B cell (primary cell): Measurements from ENCODE around the gene USP6NL. TPM values are rescaled to one million over a fixed set of nuclear protein-coding genes. Genes with fewer than 3 reads are reported as not detected.

ENCODE experiments used
- ATAC-seq: fragments of 200-7000 bp; cut with Tn5 transposase; one replicate; pipeline ENCODE4 v1.10.0; 2021; ENCODE audit warnings: low read depth, mild to moderate bottlenecking, moderate number of reproducible peaks, moderate library complexity
- CTCF ChIA-PET: fragments of 350-600 bp; sonication (Branson Sonifier 250); formaldehyde crosslinking; loops from one replicate; lab custom pipeline; 2021; ENCODE audit warnings: antibody characterized with exemption, inconsistent platforms; lab: Charles Lee
- POLR2A ChIA-PET: fragments of 350-600 bp; sonication (Branson Sonifier 250); formaldehyde crosslinking; loops from one replicate; lab custom pipeline; 2021; ENCODE audit warnings: antibody characterized with exemption; lab: Charles Lee
- DNase-seq: peaks from one replicate; pipeline ENCODE4 v3.0.0; 2013
- H2AFZ ChIP-seq: 2 replicates; pipeline ENCODE4 v1.6.1; 2012; ENCODE audit warnings: mild to moderate bottlenecking, low read depth, low read length; ENCODE audit not compliant: insufficient read depth, poor library complexity, severe bottlenecking
- H3K27ac ChIP-seq, 2 donors: 1 replicate in 1 of 2; 2 replicates in 1 of 2; pipeline ENCODE4 v1.5.1; 2012 to 2013; ENCODE audit warnings: low read length in 2 of 2, mild to moderate bottlenecking in 2 of 2, moderate library complexity in 1 of 2
- H3K27me3 ChIP-seq, 4 experiments: fragments of 200-600 bp in 1 of 4; sonication (generic) in 1 of 4; replicated peaks in 1 of 4; 1 replicate in 2 of 4; 2 replicates in 2 of 4; pipeline versions ENCODE4 v1.6.1 to v1.7.0; 2013 to 2016; ENCODE audit warnings: low read length in 3 of 4, mild to moderate bottlenecking in 2 of 4, mixed read lengths in 1 of 4, moderate library complexity in 1 of 4; ENCODE audit not compliant: insufficient read depth in 4 of 4, control insufficient read depth in 3 of 4; ENCODE audit errors: control extremely low read depth in 1 of 4
- H3K36me3 ChIP-seq, 2 experiments: replicated peaks in 1 of 2; 1 replicate in 1 of 2; 2 replicates in 1 of 2; pipeline versions ENCODE4 v1.6.1 to v1.7.1; 2013; ENCODE audit warnings: low read length in 1 of 2; ENCODE audit not compliant: insufficient read depth in 2 of 2, control insufficient read depth in 1 of 2; ENCODE audit errors: control extremely low read depth in 1 of 2, extremely low read depth in 1 of 2
- H3K4me1 ChIP-seq, 2 donors: fragments of 200-600 bp in 1 of 2; sonication (generic) in 1 of 2; 1 replicate in 1 of 2; 2 replicates in 1 of 2; pipeline versions ENCODE4 v1.5.1 to v1.6.1; 2013 to 2017; ENCODE audit warnings: low read length in 2 of 2; ENCODE audit not compliant: control insufficient read depth in 2 of 2, insufficient read depth in 2 of 2
- H3K4me2 ChIP-seq: replicated peaks from 2 replicates; pipeline ENCODE3; 2012; ENCODE audit warnings: mild to moderate bottlenecking, low read depth, low read length; ENCODE audit not compliant: poor library complexity, severe bottlenecking
- H3K4me3 ChIP-seq, 5 experiments: fragments of 200-600 bp in 1 of 5; sonication (generic) in 1 of 5; 1 replicate in 3 of 5; 2 replicates in 2 of 5; pipeline versions ENCODE4 v1.5.1 to v1.7.0; 2011 to 2016; ENCODE audit warnings: low read length in 4 of 5, mild to moderate bottlenecking in 4 of 5, low read depth in 2 of 5, control low read depth in 1 of 5, moderate library complexity in 1 of 5; ENCODE audit not compliant: insufficient read depth in 1 of 5; ENCODE audit errors: control extremely low read depth in 1 of 5, extremely low read depth in 1 of 5
- H3K79me2 ChIP-seq: fragments of 200-600 bp; sonication (generic); one replicate; pipeline ENCODE4 v1.6.0; 2016; ENCODE audit warnings: low read length; ENCODE audit not compliant: control insufficient read depth, insufficient read depth
- H3K9ac ChIP-seq: fragments of 200-600 bp; sonication (generic); 2 replicates; pipeline ENCODE4 v1.6.1; 2017; ENCODE audit warnings: mild to moderate bottlenecking, low read length, moderate library complexity
- H3K9me3 ChIP-seq, 3 donors: one replicate each; pipeline versions ENCODE4 v1.6.1 to v1.7.1; 2013; ENCODE audit warnings: low read length in 2 of 3; ENCODE audit not compliant: control insufficient read depth in 2 of 3, insufficient read depth in 1 of 3; ENCODE audit errors: control extremely low read depth in 1 of 3
- H4K20me1 ChIP-seq: 2 replicates; pipeline ENCODE4 v1.6.0; 2012; ENCODE audit warnings: mild to moderate bottlenecking, low read length; ENCODE audit not compliant: insufficient read depth, control insufficient read depth, poor library complexity, severe bottlenecking
- H3K27ac Mint-ChIP-seq: one replicate; pipeline ENCODE4 v1.8.0; 2021; ENCODE audit warnings: mixed read lengths
- H3K27me3 Mint-ChIP-seq: one replicate; pipeline ENCODE4 v1.8.0; 2021; ENCODE audit warnings: mixed read lengths
- H3K4me1 Mint-ChIP-seq: one replicate; pipeline ENCODE4 v1.8.0; 2021; ENCODE audit warnings: mixed read lengths
- H3K4me3 Mint-ChIP-seq: one replicate; pipeline ENCODE4 v1.8.0; 2021; ENCODE audit warnings: mixed read lengths
- H3K9me3 Mint-ChIP-seq: one replicate; pipeline ENCODE4 v1.8.0; 2022; ENCODE audit warnings: mixed read lengths; ENCODE audit not compliant: insufficient read depth
- EZH2 ChIP-seq: IDR thresholded peaks from 2 replicates; pipeline ENCODE4 v1.6.1; 2012; ENCODE audit warnings: borderline replicate concordance, low read depth, mild to moderate bottlenecking, moderate library complexity, low read length; ENCODE audit not compliant: insufficient read depth, poor library complexity, severe bottlenecking
- WGBS: methylation state at CpG from one replicate; pipeline ENCODE4 v1.1.5; 2013; ENCODE audit warnings: missing lambda C conversion rate; ENCODE audit not compliant: insufficient coverage; 5-methylcytosine and 5-hydroxymethylcytosine counted together
- intact Hi-C: fragments of 100-400 bp; cut with micrococcal nuclease; formaldehyde crosslinking; loops from one replicate; pipeline ENCODE4 v1.10.0; 2022
- polyA plus RNA-seq: library from polyadenylated mRNA; depleted of rRNA; stranded (reverse); fragments of >200 nt; gene quantifications from 2 replicates; pipeline ENCODE4 v1.2.3, GENCODE V29; 2012
- total RNA-seq, 2 donors: library from RNA; stranded (reverse); fragments of 120-200 nt in 1 of 2; gene quantifications; 1 replicate in 1 of 2; 2 replicates in 1 of 2; pipeline versions ENCODE4 v1.2.3 to v1.2.4, GENCODE V29; 2013 to 2022
- TF ChIP-seq, protein P1 (sequence below): fragments of 200-600 bp; IDR thresholded peaks from one replicate; pipeline ENCODE4 v1.8.0; 2022; ENCODE audit warnings: antibody characterized with exemption, mild to moderate bottlenecking

USP6NL gene
- total and polyA plus RNA-seq, 2 donors (not counting 1 experiment from before 2014, with no cell fraction given), result 27.0 to 61.5 TPM

DNA sequence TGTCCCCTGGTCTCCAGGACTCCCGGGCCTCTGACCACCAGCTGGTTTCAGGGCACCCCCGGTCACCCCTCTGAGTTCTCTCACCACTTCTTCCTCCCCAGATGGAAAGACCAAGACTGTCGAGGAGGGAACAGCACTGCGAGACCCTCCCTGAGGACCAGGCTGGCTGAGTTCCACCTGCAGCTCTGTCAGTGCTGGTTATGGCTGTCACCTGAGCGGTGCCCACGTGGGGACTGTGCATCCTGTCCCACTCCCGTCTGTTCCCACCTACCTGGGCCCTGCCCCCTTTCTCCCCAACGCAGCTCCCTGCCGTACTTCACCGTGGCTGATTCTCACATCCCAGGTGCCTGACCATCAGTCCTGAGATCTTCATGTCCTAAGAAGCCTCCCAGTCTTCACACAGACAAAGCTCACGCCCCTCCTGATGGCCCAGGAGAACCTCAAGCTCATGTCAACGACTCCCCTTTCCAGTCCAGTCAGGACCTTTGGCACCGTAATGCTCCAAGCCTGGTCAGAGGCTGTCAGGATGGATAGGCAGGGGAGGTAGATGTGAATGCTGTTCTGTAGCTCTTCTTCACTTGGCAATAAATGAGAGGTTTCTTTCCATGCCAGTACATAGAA, 159.7 kb downstream of the USP6NL start:
- H3K9me3 ChIP-seq, result peaks cover 0 to 22% (median 0%) of the 10 kb centered on the region in 3 donors
- H3K4me2 ChIP-seq, result no peak overlapping the region
- 81% methylated on average over 10 of the region's 13 CpGs for WGBS
- H3K27ac ChIP-seq, result no peak overlapping the region
- intact Hi-C loops, result no loop called here
- ChIA-PET POLR2A (no interaction called here), CTCF (interaction anchor here (1.0 to 1.3 kb wide), 3 partner anchors 11 to 28 kb away, joined by 3 to 4 read pairs (median 3); no protein-coding TSS in a partner anchor)
- no peaks in the 10 kb centered on the region for H3K79me2 ChIP-seq
- peaks cover 2% of the 10 kb centered on the region for H3K9me3 Mint-ChIP-seq
- TF ChIP-seq, protein P1, sequence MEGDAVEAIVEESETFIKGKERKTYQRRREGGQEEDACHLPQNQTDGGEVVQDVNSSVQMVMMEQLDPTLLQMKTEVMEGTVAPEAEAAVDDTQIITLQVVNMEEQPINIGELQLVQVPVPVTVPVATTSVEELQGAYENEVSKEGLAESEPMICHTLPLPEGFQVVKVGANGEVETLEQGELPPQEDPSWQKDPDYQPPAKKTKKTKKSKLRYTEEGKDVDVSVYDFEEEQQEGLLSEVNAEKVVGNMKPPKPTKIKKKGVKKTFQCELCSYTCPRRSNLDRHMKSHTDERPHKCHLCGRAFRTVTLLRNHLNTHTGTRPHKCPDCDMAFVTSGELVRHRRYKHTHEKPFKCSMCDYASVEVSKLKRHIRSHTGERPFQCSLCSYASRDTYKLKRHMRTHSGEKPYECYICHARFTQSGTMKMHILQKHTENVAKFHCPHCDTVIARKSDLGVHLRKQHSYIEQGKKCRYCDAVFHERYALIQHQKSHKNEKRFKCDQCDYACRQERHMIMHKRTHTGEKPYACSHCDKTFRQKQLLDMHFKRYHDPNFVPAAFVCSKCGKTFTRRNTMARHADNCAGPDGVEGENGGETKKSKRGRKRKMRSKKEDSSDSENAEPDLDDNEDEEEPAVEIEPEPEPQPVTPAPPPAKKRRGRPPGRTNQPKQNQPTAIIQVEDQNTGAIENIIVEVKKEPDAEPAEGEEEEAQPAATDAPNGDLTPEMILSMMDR, result no peak
- TF ChIP-seq EZH2, result no peak
- no peak for ATAC-seq
- H3K4me1 Mint-ChIP-seq, result peaks cover 34% of the 10 kb centered on the region
- H3K9ac ChIP-seq, result no peak overlapping the region
- no peaks in the 10 kb centered on the region for H4K20me1 ChIP-seq
- peak overlapping the region; percentile 47 for H3K27ac Mint-ChIP-seq
- H3K27me3 ChIP-seq, result no peaks in the 10 kb centered on the region
- H3K27me3 Mint-ChIP-seq, result no peaks in the 10 kb centered on the region
- no peak for DNase-seq
- no peaks in the 10 kb centered on the region for H3K36me3 ChIP-seq
- H3K4me3 ChIP-seq, result no peak overlapping the region
- no peak overlapping the region for H3K4me3 Mint-ChIP-seq
- H3K4me1 ChIP-seq, result peaks cover 21 to 30% of the 10 kb centered on the region in 2 donors
- H2AFZ ChIP-seq, result no peak overlapping the region

DNA sequence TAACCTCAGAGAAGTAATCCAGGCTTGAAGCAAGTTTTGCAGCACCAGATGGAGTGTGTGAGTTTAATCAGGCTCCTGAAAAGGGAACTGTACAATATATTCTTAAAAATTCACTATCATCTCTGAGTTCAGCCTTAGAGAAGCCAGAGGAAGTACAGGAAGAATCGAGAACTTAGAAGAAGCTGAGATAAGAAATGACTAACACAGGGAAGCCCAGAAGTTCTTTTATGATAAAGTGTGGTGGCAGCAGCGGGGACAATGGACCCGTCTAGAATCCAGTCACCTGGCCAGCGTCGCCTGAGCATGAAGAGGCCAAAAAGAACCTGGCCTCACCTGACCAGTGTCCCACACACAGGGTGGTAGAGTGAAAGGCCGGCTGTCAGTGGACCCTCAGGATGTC, 161.0 kb downstream of the USP6NL start:
- Histone ChIP-seq H3K4me3 (no peak overlapping the region), H3K4me2 (no peak overlapping the region), H3K36me3 (no peaks in the 10 kb centered on the region), H3K27ac (no peak overlapping the region), H3K79me2 (no peaks in the 10 kb centered on the region), H3K27me3 (no peaks in the 10 kb centered on the region), H3K4me1 (peaks cover 21 to 30% of the 10 kb centered on the region in 2 donors), H3K9ac (no peak overlapping the region), H2AFZ (no peak overlapping the region), H3K9me3 (peaks cover 0 to 22% (median 0%) of the 10 kb centered on the region in 3 donors), H4K20me1 (no peaks in the 10 kb centered on the region)
- ATAC-seq (no peak), DNase-seq (no peak)
- peaks cover 2% of the 10 kb centered on the region for H3K9me3 Mint-ChIP-seq
- ChIA-PET CTCF (no interaction called here), POLR2A (no interaction called here)
- H3K4me3 Mint-ChIP-seq, result no peak overlapping the region
- H3K27ac Mint-ChIP-seq, result no peak overlapping the region
- TF ChIP-seq, protein P1, result no peak
- no peak for TF ChIP-seq EZH2
- intact Hi-C loops, result no loop called here
- no peaks in the 10 kb centered on the region for H3K27me3 Mint-ChIP-seq
- H3K4me1 Mint-ChIP-seq, result peaks cover 34% of the 10 kb centered on the region
- WGBS, result no CpG with 5 or more reads among the region's 6 CpGs
